DLD1 (cell line): ENCODE measurements around the gene TSPAN9.

Experiments used
- in situ Hi-C: cut with HindIII; loops from 2 replicates; pipeline ENCODE4 v1.10.0; 2017; ENCODE audit warnings: low sequenced_read_pairs

TSPAN9 gene

DNA sequence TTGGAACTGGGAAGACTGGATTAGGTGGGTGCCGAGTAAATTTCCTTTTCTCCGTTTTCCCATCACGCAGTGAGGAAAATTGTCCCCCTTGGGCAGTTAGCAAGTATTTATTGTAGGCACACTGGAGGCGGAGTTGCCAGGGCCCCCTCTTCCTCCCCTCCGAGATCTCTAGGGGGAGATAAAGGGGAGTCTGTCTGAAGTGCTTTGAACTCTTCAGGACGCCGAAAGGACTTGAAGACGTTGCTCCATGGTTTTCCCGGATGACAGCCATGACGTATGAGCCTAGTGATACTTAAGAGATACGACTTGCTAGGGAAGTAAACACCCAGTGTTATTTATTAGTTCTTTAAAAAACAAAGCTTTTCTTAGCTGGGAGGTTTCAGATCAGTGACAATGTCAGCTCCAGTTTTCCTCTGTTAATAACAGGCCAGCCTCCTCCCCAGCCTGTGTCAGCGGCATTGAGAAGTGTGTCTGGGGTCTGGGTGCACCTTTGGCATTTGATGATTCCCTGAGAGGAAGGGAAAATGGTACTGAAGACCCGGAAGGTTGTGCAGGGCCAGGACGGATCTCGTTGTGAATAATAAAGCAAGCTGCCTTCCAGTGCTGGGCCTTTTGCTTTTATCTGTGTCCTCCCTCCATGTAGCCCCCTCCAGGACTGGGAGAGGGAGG lies 78.7 kb downstream of the TSPAN9 start:
- in situ Hi-C loops = no loop called here

DNA sequence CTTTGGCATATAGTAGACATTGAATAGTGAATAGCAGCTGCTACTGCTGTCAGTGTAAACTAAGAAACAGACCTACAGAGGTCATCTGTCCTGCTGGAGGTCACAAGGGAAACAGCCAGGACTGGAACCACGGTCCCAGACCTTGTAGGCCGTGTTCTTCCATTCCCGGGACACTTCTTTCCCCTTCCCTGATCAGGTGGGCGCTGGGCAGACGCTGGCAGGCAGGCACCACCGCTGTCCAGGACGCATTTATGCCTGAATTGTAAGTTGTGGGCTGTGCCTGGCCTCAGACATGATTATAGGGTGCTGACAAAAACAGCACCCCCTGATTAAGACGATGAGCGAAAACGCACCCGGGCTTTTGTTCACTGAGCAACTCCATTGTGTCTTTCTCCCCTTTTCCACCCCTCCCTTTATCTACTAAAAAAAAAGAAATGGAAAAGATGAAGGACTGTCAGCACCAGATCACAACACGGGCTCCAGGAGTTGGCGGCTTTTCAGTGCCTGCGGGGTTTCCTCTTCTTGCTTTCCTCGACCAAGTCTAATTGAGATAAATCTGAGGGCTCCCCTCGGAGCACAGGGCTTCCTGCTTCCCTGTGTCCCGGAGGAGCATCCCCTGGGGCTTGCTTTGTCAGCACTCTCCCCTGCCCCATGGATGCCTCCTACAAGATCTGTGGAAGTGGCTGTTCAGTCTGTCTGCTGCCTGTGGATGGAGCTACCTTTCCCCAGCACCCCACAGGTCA lies 80.6 kb downstream of the TSPAN9 start:
- in situ Hi-C loops = no loop called here

DNA sequence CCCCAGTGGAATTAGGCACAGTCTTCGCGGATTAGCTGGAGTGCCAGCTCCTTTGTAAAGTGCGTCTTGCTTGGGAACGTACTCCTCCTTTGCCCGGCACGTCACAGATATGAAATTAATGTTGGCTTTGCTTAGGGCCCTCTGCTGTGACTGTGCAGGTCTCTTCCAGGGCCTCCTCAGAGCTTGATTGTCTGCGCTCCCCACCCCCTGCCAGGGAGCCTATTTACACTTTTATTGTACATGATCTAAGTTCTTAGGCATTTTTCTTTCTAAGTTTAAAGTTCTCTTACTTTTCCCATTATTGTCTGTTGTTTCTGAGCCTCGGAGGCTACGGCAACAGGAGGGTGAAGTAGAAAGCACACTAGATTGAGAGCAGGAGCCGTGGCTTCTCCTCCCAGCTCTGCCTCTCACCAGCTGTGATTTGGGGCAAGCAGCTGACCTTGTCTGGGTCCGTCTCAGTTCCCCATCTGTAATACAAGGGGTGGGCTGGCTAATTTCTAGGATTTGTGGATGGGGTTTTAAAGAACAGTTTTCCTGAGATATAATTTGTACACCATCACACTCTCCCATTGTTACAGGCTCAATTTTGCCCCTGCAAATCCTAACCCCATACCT lies 81.8 kb downstream of the TSPAN9 start:
- in situ Hi-C loops = no loop called here

DNA sequence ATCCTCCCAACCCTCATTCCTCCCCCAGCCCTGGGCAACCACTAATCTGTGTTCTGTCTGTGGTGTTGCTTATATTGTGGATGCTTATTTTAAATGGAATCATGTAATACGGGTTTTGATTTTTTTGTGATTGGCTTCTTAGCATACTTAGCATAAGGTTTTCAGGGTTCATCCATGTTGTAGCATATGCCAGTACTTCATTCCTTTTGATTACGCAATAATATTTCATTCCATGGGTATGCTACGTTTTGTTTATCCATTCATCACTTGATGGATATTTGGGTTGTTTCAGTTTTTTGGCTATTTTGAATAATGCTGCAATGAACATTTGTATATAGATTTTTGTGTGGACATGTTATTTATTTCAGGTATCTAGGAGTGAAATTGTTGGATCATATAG lies 82.9 kb downstream of the TSPAN9 start:
- in situ Hi-C loops = no loop called here

GRCh38 chr12:3161861-3162260 lies 84.7 kb downstream of the TSPAN9 start:
- in situ Hi-C loops = no loop called here

DNA sequence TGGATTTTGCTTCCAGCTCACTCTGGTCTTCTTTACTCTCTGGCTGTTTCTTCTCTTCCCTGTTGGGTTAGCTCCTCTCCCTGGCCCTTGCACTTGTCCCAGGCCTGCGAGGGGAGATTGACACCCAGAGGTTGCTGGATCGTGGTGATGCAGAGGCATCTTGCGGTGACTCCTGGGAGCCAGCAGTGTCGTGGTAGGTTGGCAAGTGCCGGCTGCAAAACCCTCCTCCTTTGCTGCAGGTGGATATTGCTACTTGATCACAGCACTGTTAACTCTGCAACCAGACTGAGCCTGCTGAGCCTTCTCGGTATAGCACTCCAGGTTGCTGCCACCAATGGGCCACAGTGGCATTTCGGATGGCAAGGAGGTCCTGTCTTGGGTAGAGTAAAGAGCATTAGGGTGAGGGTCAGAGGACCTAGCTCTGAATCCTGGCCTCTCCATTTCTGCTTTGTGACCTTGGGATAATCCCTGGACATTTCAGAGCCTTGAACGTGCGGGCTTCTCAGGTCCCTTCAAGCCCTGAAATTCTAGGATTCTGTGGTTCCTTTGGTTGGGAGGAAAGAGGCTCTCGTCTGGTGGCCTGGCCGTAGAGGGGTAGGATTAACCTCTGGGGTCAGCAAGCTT lies 87.4 kb downstream of the TSPAN9 start:
- in situ Hi-C loops = no loop called here

DNA sequence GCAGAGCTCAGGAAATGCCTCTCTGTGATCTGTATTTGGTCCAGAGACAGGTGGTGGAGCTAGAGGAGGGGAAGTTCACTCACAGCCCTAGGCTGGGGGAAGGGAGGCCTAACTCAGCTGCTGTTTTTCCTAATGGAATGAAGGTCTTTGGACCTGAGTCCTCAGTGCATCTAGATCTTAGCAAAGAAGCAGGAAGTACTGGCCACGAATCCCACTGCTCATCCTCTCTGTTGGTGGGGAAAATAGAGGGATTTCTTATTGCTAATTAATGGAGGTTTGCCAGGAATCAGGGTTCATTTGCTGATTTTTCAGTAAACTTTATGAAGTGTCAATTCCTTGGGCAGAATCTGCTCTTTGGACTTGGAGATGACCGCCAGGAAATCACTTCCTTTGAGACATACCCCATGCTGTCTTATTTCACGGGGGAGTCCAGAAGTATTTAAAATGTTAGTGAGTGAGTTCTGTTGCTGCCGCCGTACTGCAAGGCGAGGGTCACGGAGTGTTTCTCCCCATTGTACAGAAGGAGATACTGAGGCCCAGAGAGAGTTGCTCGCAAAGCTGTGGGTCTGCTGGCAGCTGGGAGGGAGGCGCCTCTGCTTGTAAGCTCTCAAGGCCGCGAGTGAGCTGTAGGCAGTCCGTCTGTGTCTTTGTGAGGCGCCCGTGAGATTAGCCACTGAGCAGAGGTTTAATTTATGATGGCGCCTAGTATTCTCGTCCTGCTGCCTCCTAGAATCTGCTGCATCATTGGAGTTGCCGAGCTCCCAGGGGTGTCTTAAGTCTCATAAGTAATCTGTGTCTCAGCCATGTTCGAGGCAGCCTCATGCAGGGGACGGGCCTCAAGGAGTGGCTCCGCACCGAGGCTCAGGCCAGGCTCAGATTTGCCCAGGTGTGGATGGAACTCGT lies 88.2 kb downstream of the TSPAN9 start:
- in situ Hi-C loops = no loop called here

DNA sequence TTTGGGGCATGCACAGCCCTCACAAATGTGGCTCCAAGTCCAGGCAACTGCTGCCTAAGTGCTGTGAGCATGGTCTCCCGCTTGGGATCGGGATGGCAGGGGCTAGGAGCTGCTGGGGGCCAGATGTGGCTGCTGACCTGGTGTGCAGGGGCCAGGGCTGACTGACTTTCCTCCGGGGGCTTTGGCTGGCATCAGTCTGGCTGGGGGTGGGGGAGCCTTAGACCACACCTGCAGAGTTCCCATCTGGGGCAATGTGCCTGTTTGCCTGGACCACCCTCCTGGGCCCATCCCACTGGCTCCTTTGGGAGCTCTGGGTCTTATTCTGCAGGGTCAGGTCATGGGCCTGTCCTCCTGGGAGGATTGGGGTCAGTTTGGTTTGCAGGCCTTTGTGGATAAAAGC lies 90.5 kb downstream of the TSPAN9 start:
- in situ Hi-C loops = no loop called here

DNA sequence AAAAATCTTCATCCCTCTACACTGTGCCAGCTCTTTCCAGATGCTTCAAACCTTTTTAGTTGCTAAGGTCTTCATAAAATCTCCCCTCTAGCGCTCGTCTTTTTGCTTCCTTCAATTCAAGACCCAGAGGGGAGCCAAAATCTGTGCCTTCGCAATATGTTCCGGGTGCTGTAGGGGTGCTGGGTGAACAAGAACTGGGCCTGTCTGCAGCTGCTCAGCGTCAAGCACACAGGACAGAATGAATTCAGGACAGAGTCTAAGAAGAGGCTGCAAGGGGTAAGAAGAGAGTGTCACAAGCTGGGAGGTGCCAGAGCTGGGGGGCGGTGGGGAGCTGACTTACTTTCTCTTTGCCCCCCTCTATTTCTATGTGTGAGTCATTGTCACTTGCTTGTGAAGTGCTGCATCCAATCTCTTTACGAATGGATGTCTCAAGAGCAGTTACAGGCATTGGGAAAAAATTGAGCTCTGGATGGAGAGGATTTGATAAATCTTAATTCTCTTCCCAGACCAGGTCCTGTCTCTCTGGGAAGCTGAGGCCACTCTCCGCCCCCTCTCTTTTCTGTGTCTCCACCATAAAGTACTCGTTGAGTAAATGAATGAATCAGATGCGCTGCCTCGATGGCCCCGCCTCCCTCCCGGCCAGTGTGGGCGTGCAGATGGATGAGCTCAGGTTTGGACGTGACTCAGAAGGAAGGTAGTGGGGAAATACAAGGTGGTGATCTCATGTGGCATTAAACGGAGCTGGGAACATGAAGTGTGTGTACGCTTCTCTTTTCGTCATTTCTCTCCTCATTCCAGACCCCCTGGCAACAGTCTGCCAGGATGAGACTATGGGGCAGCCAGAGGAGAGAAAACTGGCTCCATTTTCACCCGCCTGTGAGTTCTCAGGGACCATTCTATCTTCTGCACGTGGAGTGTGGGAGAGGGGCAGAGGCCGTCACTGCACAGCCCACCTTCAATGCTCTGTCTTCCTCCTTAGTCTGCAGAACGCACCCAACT lies 91.3 kb downstream of the TSPAN9 start:
- in situ Hi-C loops = no loop called here

DNA sequence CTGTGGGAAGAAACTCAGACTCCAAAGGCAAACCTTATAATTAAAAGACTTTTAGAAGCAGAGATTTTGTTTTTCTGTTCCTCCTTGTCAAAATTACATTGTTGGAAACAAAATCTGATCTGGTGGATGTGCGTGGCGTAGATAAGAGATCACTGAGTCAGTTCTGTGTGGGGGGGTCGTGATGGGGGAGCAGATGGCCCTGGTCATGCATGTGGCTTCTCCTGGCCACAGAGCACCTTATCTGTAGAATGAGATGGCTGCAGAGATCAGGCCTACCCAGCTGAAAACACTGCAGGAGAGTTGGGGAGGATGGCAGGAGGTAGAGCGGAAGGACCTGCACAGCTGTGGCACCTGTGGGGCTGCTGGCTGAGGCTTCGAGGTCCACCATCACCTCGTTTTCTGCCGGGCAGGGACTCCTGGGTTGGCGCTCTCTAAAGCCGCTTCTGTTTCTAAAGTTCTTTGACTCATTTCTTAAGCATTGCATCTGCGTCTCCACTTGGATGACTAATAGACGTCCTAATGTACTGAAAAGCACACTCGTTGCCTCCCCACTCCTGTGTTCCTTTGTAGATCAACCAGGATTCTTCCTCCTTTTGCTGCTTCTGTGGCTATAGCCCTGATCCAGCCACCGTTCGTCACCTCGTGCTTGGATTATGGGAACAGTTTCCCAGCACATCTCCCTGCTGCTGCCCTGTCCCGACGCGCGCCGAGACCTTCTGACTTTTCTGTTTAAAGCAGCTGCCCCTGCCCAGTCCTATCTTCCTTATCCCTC lies 93.4 kb downstream of the TSPAN9 start:
- in situ Hi-C loops = no loop called here

DNA sequence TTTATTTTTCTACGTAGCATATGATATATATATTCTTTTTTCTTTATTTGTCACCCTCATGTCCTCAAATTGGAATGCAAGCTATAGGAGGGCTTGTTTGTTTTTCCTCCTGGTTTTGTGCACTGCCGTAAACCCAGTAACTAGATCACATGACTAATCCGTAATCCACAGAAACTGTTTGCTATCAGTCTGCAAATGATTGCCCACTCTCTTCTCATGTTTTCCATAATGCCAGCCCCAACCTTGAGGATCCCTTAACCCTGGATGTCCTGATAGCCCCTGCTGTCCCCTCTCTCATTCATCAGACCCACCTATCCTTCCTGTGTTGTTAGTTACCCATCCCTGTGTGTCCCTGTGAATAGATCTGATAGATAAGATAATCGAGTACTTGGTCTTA lies 94.0 kb downstream of the TSPAN9 start:
- in situ Hi-C loops = no loop called here

GRCh38 chr12:3172124-3173007 lies 95.2 kb downstream of the TSPAN9 start:
- in situ Hi-C loops = no loop called here

DNA sequence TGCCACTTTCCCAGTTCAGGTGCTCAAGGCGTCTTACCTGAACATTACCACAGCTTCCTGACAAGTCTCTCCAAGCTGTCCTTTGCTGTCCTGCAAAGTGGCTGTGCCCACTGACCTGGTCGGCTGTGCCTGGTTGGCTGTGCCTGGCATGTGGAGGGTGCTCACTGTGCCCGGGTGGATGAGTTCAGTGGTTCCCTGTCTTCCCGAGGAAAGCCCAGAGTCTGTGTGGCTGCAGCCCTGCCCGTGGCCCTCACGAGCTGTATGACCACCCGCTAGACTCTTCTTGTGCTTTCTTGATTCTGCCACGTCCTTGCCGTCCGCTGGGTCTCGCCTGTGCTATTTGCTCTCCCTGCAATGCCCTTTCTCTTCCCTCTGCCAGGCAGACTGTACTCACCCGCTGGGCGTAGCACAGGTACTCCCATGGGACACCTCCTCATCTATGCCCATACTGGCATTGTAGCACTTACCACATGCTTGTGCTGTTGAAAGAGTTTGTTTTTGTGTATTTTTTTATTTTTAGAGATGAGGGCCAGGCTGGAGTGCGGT lies 95.9 kb downstream of the TSPAN9 start:
- in situ Hi-C loops = no loop called here

GRCh38 chr12:3173912-3174311 lies 96.7 kb downstream of the TSPAN9 start:
- in situ Hi-C loops = no loop called here

- in situ Hi-C loops = no loop called here
Observed at GRCh38 chr12:3175238-3175637, 98.1 kb downstream of the TSPAN9 start.

DNA sequence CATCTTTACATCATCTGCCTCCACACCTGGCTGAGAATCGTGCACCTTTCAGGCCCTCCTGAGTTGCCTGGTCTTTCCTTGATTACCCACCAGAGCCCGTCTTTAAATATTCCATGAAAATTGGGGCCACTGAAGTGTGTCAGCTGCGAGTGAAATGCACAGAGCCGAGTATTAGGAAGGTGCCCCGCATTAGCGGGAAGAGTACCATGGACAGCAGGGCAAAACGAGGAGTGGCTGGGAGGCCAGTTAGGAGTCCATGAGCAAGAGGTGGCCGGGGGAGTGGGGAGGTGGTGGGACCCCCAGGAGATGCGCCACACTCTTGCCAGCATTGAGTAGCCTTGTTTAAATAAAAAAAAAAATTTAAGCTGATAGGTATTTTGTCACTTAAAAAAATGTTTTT lies 99.6 kb downstream of the TSPAN9 start:
- in situ Hi-C loops = no loop called here

DNA sequence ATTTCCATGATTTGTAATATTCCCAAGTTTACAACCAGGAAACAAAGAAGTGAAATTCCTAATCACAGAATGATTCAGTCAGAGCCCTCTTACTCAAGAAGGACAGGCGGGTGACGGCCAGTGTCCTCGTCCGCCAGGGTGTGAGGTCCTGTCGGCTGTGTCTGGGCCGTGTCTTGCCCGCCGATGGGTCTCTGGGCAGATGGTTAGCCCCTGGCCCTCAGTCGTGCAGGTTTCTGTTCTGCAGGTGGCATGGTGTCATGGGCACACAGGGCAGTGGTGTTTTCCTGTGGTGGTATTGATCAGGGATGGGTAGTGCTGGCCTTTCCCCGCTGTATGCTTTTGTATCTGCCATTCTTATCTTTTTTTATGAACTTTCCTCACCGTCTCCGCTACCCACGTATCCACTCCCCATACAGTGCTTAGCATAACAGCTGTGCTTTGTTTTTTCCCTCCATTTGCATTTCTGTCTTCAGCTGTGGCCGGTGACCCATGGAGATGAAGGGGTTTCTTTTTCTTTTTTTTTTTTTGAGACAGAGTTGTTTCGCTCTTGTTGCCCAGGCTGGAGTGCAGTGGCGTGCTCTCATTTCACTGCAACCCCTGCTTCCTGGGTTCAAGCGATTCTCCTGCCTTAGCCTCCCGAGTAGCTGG lies 100.7 kb downstream of the TSPAN9 start:
- in situ Hi-C loops = no loop called here
